Measurements from ENCODE around the gene DOHH.

DOHH gene

DNA sequence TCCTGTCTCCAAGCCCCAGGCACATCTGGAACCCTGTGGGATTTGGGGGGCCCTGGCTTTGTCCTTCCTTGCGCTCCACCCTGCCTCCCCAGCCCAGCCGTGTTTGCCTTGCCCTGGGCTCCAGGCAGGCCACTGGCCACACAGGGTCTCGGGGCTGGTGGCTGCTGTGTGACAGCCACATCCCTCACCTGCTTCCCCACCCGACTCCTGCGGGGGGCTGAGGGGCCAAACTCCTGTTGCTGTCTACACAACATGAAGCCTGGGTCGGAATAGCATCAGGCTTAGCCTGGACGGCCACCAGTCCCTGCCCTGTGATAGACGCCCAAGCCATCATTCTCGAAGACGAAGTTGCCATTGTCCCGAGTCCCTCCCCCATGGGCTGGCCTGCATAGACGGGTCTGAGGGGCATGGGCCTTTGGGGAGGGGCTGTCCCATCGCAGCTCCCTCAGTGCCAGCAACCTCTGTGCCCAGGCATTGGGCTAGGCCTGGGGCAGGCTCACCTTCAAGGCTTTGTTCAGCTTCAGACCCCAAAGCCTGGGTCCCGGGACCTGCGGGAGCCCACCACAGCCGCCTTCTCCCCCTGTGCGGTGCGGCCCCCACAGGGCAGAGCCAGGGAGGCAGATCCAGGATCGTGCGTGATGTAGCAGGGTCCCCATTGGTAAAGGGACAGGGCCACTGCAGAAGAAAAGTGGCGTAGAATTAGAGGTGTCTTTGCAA, 23.0 kb upstream of the DOHH start:
- no peak for DNase-seq (ENCODE audit: low read depth)
- no peak for TF ChIP-seq CTCF (conservative IDR thresholded peaks at IDR 0.05; ENCODE audit: low read depth, low read length)
- no peak overlapping the region for H3K4me3 ChIP-seq (ENCODE audit: low read depth, low read length)

DNA sequence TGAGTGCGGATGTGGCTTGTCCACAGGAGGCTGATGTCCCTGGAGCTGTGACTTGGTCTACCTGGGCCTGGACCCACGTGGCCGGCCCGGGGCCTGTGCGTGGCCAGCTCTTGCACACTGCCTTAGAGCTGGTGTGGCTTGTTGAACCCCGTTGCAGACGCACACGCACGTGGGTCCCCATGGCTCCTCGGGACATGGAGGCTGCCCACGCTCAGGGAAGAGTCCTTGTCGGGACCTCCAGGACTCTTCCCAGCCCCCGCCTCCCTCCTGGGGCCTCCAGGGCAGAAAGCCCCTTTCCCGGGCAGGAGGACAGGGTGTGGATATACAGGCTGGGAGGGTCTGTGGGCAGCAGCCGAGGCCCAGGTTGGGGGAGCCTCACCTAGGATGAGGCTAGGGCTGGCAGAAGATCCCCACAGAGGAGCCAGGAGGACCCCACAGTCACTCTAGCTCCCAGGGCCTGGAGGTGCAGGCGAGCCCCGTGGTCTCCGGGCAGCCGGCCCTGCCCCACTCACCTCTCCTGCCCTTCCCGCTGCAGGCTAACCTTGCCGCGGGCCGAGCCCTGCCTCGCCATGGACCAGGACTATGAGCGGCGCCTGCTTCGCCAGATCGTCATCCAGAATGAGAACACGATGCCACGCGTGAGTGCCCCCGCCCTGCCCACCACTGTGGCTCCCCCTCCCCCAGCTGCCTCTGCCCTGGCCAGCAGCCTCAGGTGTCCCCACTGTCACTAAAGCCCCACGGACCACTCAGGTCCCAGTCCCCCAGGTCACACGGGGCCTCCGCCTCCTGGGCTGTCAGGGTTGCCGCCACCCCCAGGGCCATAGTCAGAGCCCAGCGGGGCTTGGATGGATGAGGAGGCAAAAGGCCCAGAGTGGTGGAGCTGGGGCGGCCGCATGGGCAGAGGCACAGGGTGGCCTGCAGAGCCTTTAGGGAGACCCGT, 22.2 kb upstream of the DOHH start:
- no peak for DNase-seq (ENCODE audit: low read depth)
- no peak for TF ChIP-seq CTCF (conservative IDR thresholded peaks at IDR 0.05; ENCODE audit: low read depth, low read length)
- no peak overlapping the region for H3K4me3 ChIP-seq (ENCODE audit: low read depth, low read length)

DNA sequence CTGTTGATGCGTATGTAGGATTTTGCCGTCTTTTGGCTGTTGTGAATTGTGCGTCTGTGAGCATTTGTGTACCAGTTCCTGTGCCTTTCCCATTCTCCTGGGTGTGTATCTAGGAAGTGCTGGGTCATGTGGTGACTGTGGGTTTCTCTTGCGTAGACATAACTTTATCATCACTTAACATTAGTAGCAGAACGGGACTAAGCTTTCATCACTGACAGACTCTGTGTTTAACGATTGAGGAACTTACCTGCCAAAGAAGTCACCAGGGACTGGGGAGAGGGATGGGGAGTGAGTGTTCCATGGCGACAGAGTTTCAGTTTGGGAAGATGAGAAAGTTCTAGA, 20.6 kb upstream of the DOHH start:
- TF ChIP-seq CTCF (conservative IDR thresholded peaks at IDR 0.05; ENCODE audit: low read depth, low read length): no peak
- no peak overlapping the region for H3K4me3 ChIP-seq (ENCODE audit: low read depth, low read length)
- no peak for DNase-seq (ENCODE audit: low read depth)

DNA sequence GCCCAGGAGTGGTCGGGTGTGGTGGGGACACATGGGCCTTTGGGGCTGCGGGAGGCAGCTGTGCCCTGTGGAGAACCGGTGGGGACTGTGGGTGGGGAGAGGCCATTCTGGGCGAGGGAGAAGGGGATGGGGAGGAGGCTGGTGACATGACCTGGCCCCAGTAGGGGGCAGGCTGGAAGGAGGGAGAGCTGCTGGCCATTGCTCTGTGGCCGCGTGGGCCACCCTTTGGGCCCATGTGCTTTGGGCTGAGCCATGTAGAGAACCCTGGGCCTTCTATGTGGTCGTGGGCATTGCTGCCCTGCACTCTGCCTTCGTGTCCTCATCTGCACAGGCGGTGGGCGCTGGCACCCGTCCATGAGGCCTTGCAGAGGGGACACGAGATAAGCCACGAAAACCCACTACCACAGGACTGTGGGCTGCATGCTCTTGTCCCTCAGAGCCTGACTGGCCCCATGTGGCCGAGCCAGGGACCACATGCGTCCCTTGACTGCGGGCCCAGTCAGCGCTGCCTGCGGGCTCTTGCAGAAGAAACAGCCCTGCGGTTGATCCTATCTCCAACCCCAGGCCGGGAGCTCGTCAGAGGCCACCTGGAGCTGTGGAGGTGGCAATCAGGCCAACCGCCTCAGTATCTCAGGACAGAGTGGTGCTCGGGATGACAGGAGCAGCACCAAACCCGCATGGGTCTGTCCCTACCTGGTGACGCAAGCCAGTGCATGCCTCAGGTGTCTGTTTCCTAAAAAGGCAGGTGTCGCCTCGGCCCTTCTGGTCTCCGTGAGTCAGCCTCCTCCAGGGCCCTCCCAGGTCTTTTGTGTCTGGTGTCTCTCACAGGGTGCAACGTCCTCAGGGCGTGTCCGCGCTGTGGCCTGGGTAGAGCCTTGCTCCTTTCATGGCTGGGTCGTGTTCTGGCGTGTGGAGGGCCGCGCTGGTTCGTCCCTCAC, 20.0 kb upstream of the DOHH start:
- no peak for TF ChIP-seq CTCF (conservative IDR thresholded peaks at IDR 0.05; ENCODE audit: low read depth, low read length)
- H3K4me3 ChIP-seq (ENCODE audit: low read depth, low read length): no peak overlapping the region
- no peak for DNase-seq (ENCODE audit: low read depth)

DNA sequence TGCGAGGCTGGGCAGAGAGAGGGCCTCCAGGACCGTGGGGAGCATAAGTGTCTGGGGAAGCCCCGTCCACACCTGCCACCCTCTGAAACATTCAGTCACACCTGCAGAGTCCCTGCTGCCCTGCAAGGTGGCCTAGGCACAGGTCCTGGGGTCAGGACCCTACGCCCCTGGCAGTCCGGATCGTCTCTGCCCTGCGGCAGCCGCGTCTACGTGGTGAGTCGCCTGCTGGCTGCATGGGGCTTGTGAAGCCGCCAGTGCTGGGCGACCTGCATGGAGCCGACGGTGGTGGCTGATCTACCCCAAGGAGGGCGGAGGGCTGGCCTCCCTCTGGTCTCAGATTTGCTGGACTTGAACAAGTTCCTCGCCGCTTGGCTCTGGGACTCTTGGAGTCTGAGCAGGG, 18.7 kb upstream of the DOHH start:
- TF ChIP-seq CTCF (conservative IDR thresholded peaks at IDR 0.05; ENCODE audit: low read depth, low read length): no peak
- DNase-seq (ENCODE audit: low read depth): no peak
- H3K4me3 ChIP-seq (ENCODE audit: low read depth, low read length): no peak overlapping the region

- no peak for DNase-seq (ENCODE audit: low read depth)
- TF ChIP-seq CTCF (conservative IDR thresholded peaks at IDR 0.05; ENCODE audit: low read depth, low read length): no peak
- no peak overlapping the region for H3K4me3 ChIP-seq (ENCODE audit: low read depth, low read length)
Observed at GRCh38 chr19:3518659-3519058, 18.2 kb upstream of the DOHH start.
